NCI-H748 treated with DMSO at 0.1 percent for 48 hours (cell line): Measurements from ENCODE around the gene G6PC2.
A peak's percentile ranks its signal among the peaks of the same experiment; 100 is the strongest.

Experiments
- DNase-seq: peaks from one replicate; lab custom pipeline; 2025; lab: John Stamatoyannopoulos, UW

G6PC2 gene

GRCh38 chr2:168948621-168949212, 47.6 kb downstream of the G6PC2 start:
- peak; percentile 20 for DNase-seq

- DNase-seq = no peak
Observed at GRCh38 chr2:168949324-168949723, 48.2 kb downstream of the G6PC2 start.

- no peak for DNase-seq
Observed at GRCh38 chr2:168951871-168952270, 50.8 kb downstream of the G6PC2 start.

GRCh38 chr2:168952424-168952823, 51.3 kb downstream of the G6PC2 start:
- no peak for DNase-seq

- no peak for DNase-seq
Observed at GRCh38 chr2:168954256-168954655, 53.2 kb downstream of the G6PC2 start.

- DNase-seq = no peak
Observed at GRCh38 chr2:168955321-168955720, 54.2 kb downstream of the G6PC2 start.

- DNase-seq = no peak
Observed at GRCh38 chr2:168956392-168956791, 55.3 kb downstream of the G6PC2 start.
